HepG2 (cell line): ENCODE data around the gene AJM1. TPM values are rescaled to one million over a fixed set of nuclear protein-coding genes. Genes with fewer than 3 reads are reported as not detected.

ENCODE experiments used
- AGO1 ChIP-seq: fragments of 200-400 bp; formaldehyde crosslinking; IDR thresholded peaks from 2 replicates; pipeline ENCODE4 v1.6.1; 2017; ENCODE audit warnings: mild to moderate bottlenecking, low read depth, low read length, moderate library complexity; ENCODE audit not compliant: poor library complexity, severe bottlenecking
- CBX5 ChIP-seq: sonication (generic); formaldehyde crosslinking; IDR thresholded peaks from 2 replicates; pipeline ENCODE4 v1.4.0; 2020; ENCODE audit warnings: missing genetic modification reagents, borderline replicate concordance
- CREM ChIP-seq, 2 experiments: sonication (generic) in 1 of 2; formaldehyde crosslinking in 1 of 2; IDR thresholded peaks; 2 replicates each; pipeline versions ENCODE4 v1.4.0 to v1.6.1; 2016 to 2020; ENCODE audit warnings: antibody characterized with exemption in 1 of 2, mild to moderate bottlenecking in 1 of 2, missing genetic modification reagents in 1 of 2
- JUND ChIP-seq: sonication (generic); formaldehyde crosslinking; IDR thresholded peaks from 2 replicates; pipeline ENCODE4 v1.8.0; 2022; ENCODE audit warnings: mild to moderate bottlenecking, missing genetic modification reagents
- NFIC ChIP-seq: IDR thresholded peaks from 2 replicates; pipeline ENCODE4 v1.6.1; 2012; ENCODE audit warnings: mild to moderate bottlenecking, low read length, inconsistent platforms
- POLR2A ChIP-seq, 2 experiments: IDR thresholded peaks; 2 replicates each; pipeline ENCODE4 v1.6.1; 2011; ENCODE audit warnings: low read depth in 2 of 2, low read length in 2 of 2, mild to moderate bottlenecking in 1 of 2, moderate library complexity in 1 of 2; ENCODE audit not compliant: insufficient read depth in 1 of 2
- PRDM10 ChIP-seq: sonication (generic); formaldehyde crosslinking; IDR thresholded peaks from 2 replicates; pipeline ENCODE4 v1.4.0; 2020; ENCODE audit warnings: low read depth, missing genetic modification reagents
- THAP9 ChIP-seq: sonication (generic); formaldehyde crosslinking; IDR thresholded peaks from 2 replicates; pipeline ENCODE4; 2020; ENCODE audit warnings: missing genetic modification reagents, mild to moderate bottlenecking, borderline replicate concordance
- ZNF180 ChIP-seq: sonication (generic); formaldehyde crosslinking; IDR thresholded peaks from 2 replicates; pipeline ENCODE4 v1.4.0; 2020; ENCODE audit warnings: low read depth, missing genetic modification reagents, borderline replicate concordance
- ZNF432 ChIP-seq: sonication (generic); formaldehyde crosslinking; IDR thresholded peaks from 2 replicates; pipeline ENCODE4 v1.5.0; 2020; ENCODE audit warnings: missing genetic modification reagents, mild to moderate bottlenecking, borderline replicate concordance
- ZNF740 ChIP-seq: sonication (generic); formaldehyde crosslinking; IDR thresholded peaks from 2 replicates; pipeline ENCODE4 v1.4.0; 2020; ENCODE audit warnings: missing genetic modification reagents
- ZNF850 ChIP-seq: sonication (generic); formaldehyde crosslinking; conservative IDR thresholded peaks from 2 replicates; pipeline ENCODE4 v1.9.0; 2021; ENCODE audit warnings: mild to moderate bottlenecking, missing genetic modification reagents
- polyA plus RNA-seq, 8 experiments: library from polyadenylated mRNA; depleted of rRNA in 3 of 8; stranded (reverse) in 7 of 8; unstranded in 1 of 8; fragments of >200 nt; fragmentation: Illumina TruSeq in 4 of 8; extraction: Trizol in 4 of 8; gene quantifications; 2 replicates each; pipeline versions ENCODE4 v1.2.1 to v1.2.3, GENCODE V29; 2011 to 2016; ENCODE audit warnings: low read depth in 4 of 8, missing spikeins in 1 of 8, mixed read lengths in 1 of 8; ENCODE audit not compliant: insufficient read depth in 1 of 8
- total RNA-seq, 5 experiments: library from RNA; depleted of rRNA; stranded (reverse); fragments of >200 nt; fragmentation: Illumina TruSeq; extraction: Trizol; gene quantifications; 2 replicates each; pipeline ENCODE4 v1.2.3, GENCODE V29; 2016; ENCODE audit warnings: low read depth in 1 of 5

AJM1 gene
- total and polyA plus RNA-seq, 2 of the 13 experiments (the other 11 are each of a cell fraction or from before 2014, with no cell fraction given) = 1.1 to 1.2 TPM

GRCh38 chr9:136803551-136804508 is 38.4 kb upstream of the AJM1 start (continued):
- TF ChIP-seq PRDM10 (CRISPR knock-in tag) = no peak
- TF ChIP-seq CBX5 (CRISPR knock-in tag) = no peak
- no peak for TF ChIP-seq CREM (IDR thresholded peaks at IDR 0.05)
- TF ChIP-seq CREM (CRISPR knock-in tag; IDR thresholded peaks at IDR 0.05) = no peak
- no peak for TF ChIP-seq ZNF850
- TF ChIP-seq THAP9 = no peak
- no peak for TF ChIP-seq JUND (CRISPR knock-in tag)
- TF ChIP-seq NFIC = no peak
- no peak for TF ChIP-seq ZNF740 (CRISPR knock-in tag)
- TF ChIP-seq AGO1 = peak; percentile 96
- peak in 1 of 2 experiments; percentile 16; a peak in 1 of 4 replicates for TF ChIP-seq POLR2A (IDR thresholded peaks at IDR 0.05; ENCODE audit: insufficient read depth in 1 of 2, low read depth in 2 of 2, low read length in 2 of 2)
- no peak for TF ChIP-seq ZNF432 (CRISPR knock-in tag)
- TF ChIP-seq ZNF180 (CRISPR knock-in tag) = no peak
